Left hindlimb (tissue), 1 donor: ENCODE data around the gene SLC32A1.

Source experiments
- DNase-seq: peaks from one replicate; pipeline ENCODE4 v3.0.0-alpha.2; 2018

SLC32A1 gene

GRCh38 chr20:38755324-38755910 is 31.1 kb downstream of the SLC32A1 start:
- DNase-seq: no peak

- DNase-seq: no peak
Measured at GRCh38 chr20:38757145-38757775, 33.0 kb downstream of the SLC32A1 start.

- DNase-seq: no peak
Measured at GRCh38 chr20:38759106-38759505, 34.8 kb downstream of the SLC32A1 start.

- no peak for DNase-seq
Measured at GRCh38 chr20:38760978-38761377, 36.7 kb downstream of the SLC32A1 start.

- no peak for DNase-seq
Measured at GRCh38 chr20:38762174-38762573, 37.9 kb downstream of the SLC32A1 start.

- DNase-seq: no peak
Measured at GRCh38 chr20:38763616-38764015, 39.3 kb downstream of the SLC32A1 start.

- no peak for DNase-seq
Measured at GRCh38 chr20:38764567-38765318, 40.5 kb downstream of the SLC32A1 start.

GRCh38 chr20:38766071-38766470 is 41.8 kb downstream of the SLC32A1 start:
- DNase-seq: no peak

GRCh38 chr20:38769376-38770295 is 45.4 kb downstream of the SLC32A1 start:
- DNase-seq: no peak

GRCh38 chr20:38770546-38770945 is 46.3 kb downstream of the SLC32A1 start:
- no peak for DNase-seq

- no peak for DNase-seq
Measured at GRCh38 chr20:38770970-38771369, 46.7 kb downstream of the SLC32A1 start.

- DNase-seq: no peak
Measured at GRCh38 chr20:38771621-38772020, 47.3 kb downstream of the SLC32A1 start.

- DNase-seq: no peak
Measured at GRCh38 chr20:38774167-38774566, 49.9 kb downstream of the SLC32A1 start.

- no peak for DNase-seq
Measured at GRCh38 chr20:38776363-38776762, 52.1 kb downstream of the SLC32A1 start.
